H1 (cell line): Measurements from ENCODE around the gene MAPKAPK2.

Experiments used
- CTBP2 ChIP-seq: IDR thresholded peaks from 2 replicates; pipeline ENCODE4 v1.7.0; 2011; ENCODE audit warnings: borderline replicate concordance, mild to moderate bottlenecking, moderate library complexity, mixed read lengths, low read length; ENCODE audit not compliant: insufficient read depth, insufficient read length
- RXRA ChIP-seq: IDR thresholded peaks from 2 replicates; pipeline ENCODE4 v1.6.1; 2011; ENCODE audit warnings: low read depth, mild to moderate bottlenecking, low read length, moderate library complexity; ENCODE audit not compliant: insufficient read depth
- SIX5 ChIP-seq: IDR thresholded peaks from 2 replicates; pipeline ENCODE4 v1.6.1; 2011; ENCODE audit warnings: mild to moderate bottlenecking, low read depth, low read length
- TF ChIP-seq, protein P1 (sequence below), 3 experiments: IDR thresholded peaks; 1 replicate in 2 of 3; 2 replicates in 1 of 3; pipeline versions ENCODE4 v1.5.1 to v1.6.1; 2011; ENCODE audit warnings: low read length in 3 of 3, mild to moderate bottlenecking in 3 of 3, inconsistent platforms in 2 of 3, low read depth in 1 of 3, moderate library complexity in 1 of 3; ENCODE audit not compliant: insufficient read depth in 1 of 3; ENCODE audit errors: control extremely low read depth in 1 of 3
- TF ChIP-seq, protein P2 (sequence below): IDR thresholded peaks from 2 replicates; pipeline ENCODE4 v1.6.1; 2012; ENCODE audit warnings: low read length, inconsistent platforms

DNA sequence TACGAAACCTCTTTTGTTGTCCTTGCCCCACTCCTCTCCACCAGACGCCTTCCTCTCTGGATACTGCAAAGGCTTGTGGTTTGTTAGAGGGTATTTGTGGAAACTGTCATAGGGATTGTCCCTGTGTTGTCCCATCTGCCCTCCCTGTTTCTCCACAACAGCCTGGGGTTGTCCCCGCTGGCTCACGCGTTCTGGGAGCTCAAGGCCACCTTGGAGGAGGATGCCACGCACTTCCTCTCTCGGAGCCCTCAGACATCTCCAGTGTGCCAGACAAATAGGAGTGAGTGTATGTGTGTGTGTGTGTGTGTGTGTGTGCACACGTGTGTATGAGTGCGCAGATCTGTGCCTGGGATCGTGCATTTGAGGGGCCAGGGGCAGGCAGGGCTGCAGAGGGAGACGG is 48.3 kb downstream of the MAPKAPK2 start:
- TF ChIP-seq, protein P1, sequence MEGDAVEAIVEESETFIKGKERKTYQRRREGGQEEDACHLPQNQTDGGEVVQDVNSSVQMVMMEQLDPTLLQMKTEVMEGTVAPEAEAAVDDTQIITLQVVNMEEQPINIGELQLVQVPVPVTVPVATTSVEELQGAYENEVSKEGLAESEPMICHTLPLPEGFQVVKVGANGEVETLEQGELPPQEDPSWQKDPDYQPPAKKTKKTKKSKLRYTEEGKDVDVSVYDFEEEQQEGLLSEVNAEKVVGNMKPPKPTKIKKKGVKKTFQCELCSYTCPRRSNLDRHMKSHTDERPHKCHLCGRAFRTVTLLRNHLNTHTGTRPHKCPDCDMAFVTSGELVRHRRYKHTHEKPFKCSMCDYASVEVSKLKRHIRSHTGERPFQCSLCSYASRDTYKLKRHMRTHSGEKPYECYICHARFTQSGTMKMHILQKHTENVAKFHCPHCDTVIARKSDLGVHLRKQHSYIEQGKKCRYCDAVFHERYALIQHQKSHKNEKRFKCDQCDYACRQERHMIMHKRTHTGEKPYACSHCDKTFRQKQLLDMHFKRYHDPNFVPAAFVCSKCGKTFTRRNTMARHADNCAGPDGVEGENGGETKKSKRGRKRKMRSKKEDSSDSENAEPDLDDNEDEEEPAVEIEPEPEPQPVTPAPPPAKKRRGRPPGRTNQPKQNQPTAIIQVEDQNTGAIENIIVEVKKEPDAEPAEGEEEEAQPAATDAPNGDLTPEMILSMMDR (IDR thresholded peaks at IDR 0.05; ENCODE audit: control extremely low read depth in 1 of 3, insufficient read depth in 1 of 3, low read depth in 1 of 3, low read length in 3 of 3): no peak
- TF ChIP-seq RXRA (no peak), SIX5 (no peak), CTBP2 (no peak)
- TF ChIP-seq, protein P2, sequence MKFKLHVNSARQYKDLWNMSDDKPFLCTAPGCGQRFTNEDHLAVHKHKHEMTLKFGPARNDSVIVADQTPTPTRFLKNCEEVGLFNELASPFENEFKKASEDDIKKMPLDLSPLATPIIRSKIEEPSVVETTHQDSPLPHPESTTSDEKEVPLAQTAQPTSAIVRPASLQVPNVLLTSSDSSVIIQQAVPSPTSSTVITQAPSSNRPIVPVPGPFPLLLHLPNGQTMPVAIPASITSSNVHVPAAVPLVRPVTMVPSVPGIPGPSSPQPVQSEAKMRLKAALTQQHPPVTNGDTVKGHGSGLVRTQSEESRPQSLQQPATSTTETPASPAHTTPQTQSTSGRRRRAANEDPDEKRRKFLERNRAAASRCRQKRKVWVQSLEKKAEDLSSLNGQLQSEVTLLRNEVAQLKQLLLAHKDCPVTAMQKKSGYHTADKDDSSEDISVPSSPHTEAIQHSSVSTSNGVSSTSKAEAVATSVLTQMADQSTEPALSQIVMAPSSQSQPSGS: no peak
